Muscle layer of duodenum (tissue), 2 donors: ENCODE measurements around the gene UBE4B.
"Not testable (repeated sequence)": the region's sequence is repeated elsewhere in the genome, so short reads cannot be mapped to it uniquely, and the experiment has no call there.

Experiments
- H3K27ac ChIP-seq: one replicate; pipeline ENCODE4 v1.7.0; 2013; ENCODE audit warnings: mild to moderate bottlenecking, low read length
- H3K27me3 ChIP-seq: one replicate; pipeline ENCODE4 v1.7.0; 2013; ENCODE audit warnings: low read depth, mild to moderate bottlenecking, control low read depth, low read length
- H3K36me3 ChIP-seq, 2 donors: one replicate each; pipeline ENCODE4 v1.7.0; 2013; ENCODE audit warnings: low read length in 2 of 2, control low read depth in 1 of 2, mild to moderate bottlenecking in 1 of 2; ENCODE audit not compliant: insufficient read depth in 2 of 2, control insufficient read depth in 1 of 2
- H3K4me1 ChIP-seq, 2 donors: one replicate each; pipeline ENCODE4 v1.7.0; 2013; ENCODE audit warnings: low read length in 2 of 2, mild to moderate bottlenecking in 2 of 2, control low read depth in 1 of 2, moderate library complexity in 1 of 2; ENCODE audit not compliant: insufficient read depth in 2 of 2, control insufficient read depth in 1 of 2
- H3K4me3 ChIP-seq, 2 donors: one replicate each; pipeline ENCODE4 v1.7.0; 2013; ENCODE audit warnings: low read length in 2 of 2, low read depth in 1 of 2, mild to moderate bottlenecking in 1 of 2
- H3K9me3 ChIP-seq, 2 donors: one replicate each; pipeline ENCODE4 v1.7.0; 2013; ENCODE audit warnings: low read length in 2 of 2, control low read depth in 1 of 2, mild to moderate bottlenecking in 1 of 2; ENCODE audit not compliant: control insufficient read depth in 1 of 2
- donor health status: healthy.

The UBE4B gene

GRCh38 chr1:10014016-10014415, 18.7 kb upstream of the UBE4B start:
- Histone ChIP-seq H3K4me3 (no peak overlapping the region), H3K27ac (no peak overlapping the region), H3K36me3 (no peaks in the 10 kb centered on the region), H3K27me3 (no peaks in the 10 kb centered on the region), H3K9me3 (no peaks in the 10 kb centered on the region), H3K4me1 (no peaks in the 10 kb centered on the region)

- no peak overlapping the region for H3K27ac ChIP-seq
- no peaks in the 10 kb centered on the region for H3K9me3 ChIP-seq
- H3K4me1 ChIP-seq, result no peaks in the 10 kb centered on the region
- no peaks in the 10 kb centered on the region for H3K27me3 ChIP-seq
- no peak overlapping the region for H3K4me3 ChIP-seq
- H3K36me3 ChIP-seq, result no peaks in the 10 kb centered on the region
Observed at GRCh38 chr1:10019561-10019960, 13.2 kb upstream of the UBE4B start.

GRCh38 chr1:10020086-10020485, 12.7 kb upstream of the UBE4B start:
- Histone ChIP-seq H3K4me3 (no peak overlapping the region), H3K36me3 (no peaks in the 10 kb centered on the region), H3K27ac (no peak overlapping the region), H3K9me3 (no peaks in the 10 kb centered on the region), H3K27me3 (no peaks in the 10 kb centered on the region), H3K4me1 (no peaks in the 10 kb centered on the region)

GRCh38 chr1:10020678-10021077, 12.1 kb upstream of the UBE4B start:
- not testable (repeated sequence) for H3K4me1 ChIP-seq, H3K9me3 ChIP-seq, H3K27ac ChIP-seq, H3K36me3 ChIP-seq, H3K4me3 ChIP-seq, H3K27me3 ChIP-seq

- not testable (repeated sequence) for H3K27ac ChIP-seq, H3K27me3 ChIP-seq, H3K4me1 ChIP-seq, H3K36me3 ChIP-seq, H3K4me3 ChIP-seq, H3K9me3 ChIP-seq
Observed at GRCh38 chr1:10021992-10022391, 10.8 kb upstream of the UBE4B start.

GRCh38 chr1:10022656-10023055, 10.1 kb upstream of the UBE4B start:
- no peaks in the 10 kb centered on the region for H3K36me3 ChIP-seq
- H3K4me3 ChIP-seq, result no peak overlapping the region
- H3K9me3 ChIP-seq, result no peaks in the 10 kb centered on the region
- no peak overlapping the region for H3K27ac ChIP-seq
- H3K27me3 ChIP-seq, result no peaks in the 10 kb centered on the region
- H3K4me1 ChIP-seq, result no peaks in the 10 kb centered on the region

- H3K4me1 ChIP-seq, result no peaks in the 10 kb centered on the region
- H3K36me3 ChIP-seq, result no peaks in the 10 kb centered on the region
- no peak overlapping the region for H3K27ac ChIP-seq
- H3K9me3 ChIP-seq, result no peaks in the 10 kb centered on the region
- no peaks in the 10 kb centered on the region for H3K27me3 ChIP-seq
- no peak overlapping the region for H3K4me3 ChIP-seq
Observed at GRCh38 chr1:10025354-10025753, 7.4 kb upstream of the UBE4B start.

- Histone ChIP-seq H3K4me3 (no peak overlapping the region), H3K4me1 (no peaks in the 10 kb centered on the region), H3K36me3 (no peaks in the 10 kb centered on the region), H3K9me3 (no peaks in the 10 kb centered on the region), H3K27me3 (no peaks in the 10 kb centered on the region), H3K27ac (no peak overlapping the region)
Observed at GRCh38 chr1:10027027-10027426, 5.7 kb upstream of the UBE4B start.

- H3K36me3 ChIP-seq, H3K4me1 ChIP-seq, H3K27ac ChIP-seq, H3K4me3 ChIP-seq, H3K9me3 ChIP-seq, H3K27me3 ChIP-seq: not testable (repeated sequence)
Observed at GRCh38 chr1:10028956-10029500, 3.7 kb upstream of the UBE4B start.

- H3K9me3 ChIP-seq, result no peaks in the 10 kb centered on the region
- no peak overlapping the region for H3K4me3 ChIP-seq
- no peak overlapping the region for H3K27ac ChIP-seq
- H3K36me3 ChIP-seq, result peaks cover 0 to 9% of the 10 kb centered on the region in 2 donors
- H3K27me3 ChIP-seq, result no peaks in the 10 kb centered on the region
- peaks cover 0 to 16% of the 10 kb centered on the region in 2 donors for H3K4me1 ChIP-seq
Observed at GRCh38 chr1:10031461-10031860, 1.3 kb upstream of the UBE4B start.

GRCh38 chr1:10033359-10033845, 644 bp downstream of the UBE4B start:
- H3K27me3 ChIP-seq, result no peaks in the 10 kb centered on the region
- peak overlapping the region; percentile 96 for H3K27ac ChIP-seq

GRCh38 chr1:10042746-10043145, 10.0 kb downstream of the UBE4B start:
- Histone ChIP-seq H3K4me3 (no peak overlapping the region), H3K9me3 (no peaks in the 10 kb centered on the region), H3K27ac (no peak overlapping the region), H3K4me1 (peaks cover 5 to 25% of the 10 kb centered on the region in 2 donors), H3K36me3 (peaks cover 3 to 9% of the 10 kb centered on the region in 2 donors), H3K27me3 (no peaks in the 10 kb centered on the region)

More at GRCh38 chr1:10033359-10033845, 644 bp downstream of the UBE4B start:
- peaks cover 0 to 16% of the 10 kb centered on the region in 2 donors for H3K4me1 ChIP-seq
- H3K9me3 ChIP-seq, result no peaks in the 10 kb centered on the region
- peak overlapping the region; percentile 91 to 100 for H3K4me3 ChIP-seq
- peaks cover 1 to 9% of the 10 kb centered on the region in 2 donors for H3K36me3 ChIP-seq
